Ishikawa (cell line): ENCODE results near the gene CD79A.

Experiments used
- CEBPB ChIP-seq: IDR thresholded peaks from 2 replicates; pipeline ENCODE4 v1.6.1; 2012
- CREB1 ChIP-seq: IDR thresholded peaks from 2 replicates; pipeline ENCODE4 v1.6.1; 2012; ENCODE audit warnings: low read depth
- EGR1 ChIP-seq: IDR thresholded peaks from 2 replicates; pipeline ENCODE4 v1.6.1; 2012
- EP300 ChIP-seq: IDR thresholded peaks from 2 replicates; pipeline ENCODE4 v1.6.1; 2012; ENCODE audit warnings: borderline replicate concordance
- FOXM1 ChIP-seq: IDR thresholded peaks from 2 replicates; pipeline ENCODE4 v1.6.1; 2012; ENCODE audit warnings: low read depth, borderline replicate concordance
- MAX ChIP-seq: IDR thresholded peaks from 2 replicates; pipeline ENCODE4 v1.6.1; 2012
- NFIC ChIP-seq: IDR thresholded peaks from 2 replicates; pipeline ENCODE4 v1.6.1; 2012
- RAD21 ChIP-seq: IDR thresholded peaks from 2 replicates; pipeline ENCODE4 v1.6.1; 2012; ENCODE audit warnings: low read depth
- REST ChIP-seq: IDR thresholded peaks from 2 replicates; pipeline ENCODE4 v1.6.1; 2012; ENCODE audit warnings: low read depth, mild to moderate bottlenecking
- TAF1 ChIP-seq: IDR thresholded peaks from 2 replicates; pipeline ENCODE4 v1.6.1; 2012; ENCODE audit warnings: low read depth, mild to moderate bottlenecking
- TCF12 ChIP-seq: IDR thresholded peaks from 2 replicates; pipeline ENCODE4 v1.6.1; 2012; ENCODE audit warnings: low read depth
- TEAD4 ChIP-seq: IDR thresholded peaks from 2 replicates; pipeline ENCODE4 v1.6.1; 2012
- USF1 ChIP-seq: IDR thresholded peaks from 2 replicates; pipeline ENCODE4 v1.6.1; 2012
- YY1 ChIP-seq: IDR thresholded peaks from 2 replicates; pipeline ENCODE4 v1.6.1; 2012; ENCODE audit warnings: low read depth
- ZBTB7A ChIP-seq: IDR thresholded peaks from 2 replicates; pipeline ENCODE4 v1.6.1; 2012; ENCODE audit warnings: low read depth

Gene CD79A

GRCh38 chr19:41882568-41883462 is 5.7 kb downstream of the CD79A start, which contains the start of gene ARHGEF1:
Gene ARHGEF1 (plus strand): TSS chr19:41883184. CDS start chr19:41888083, 4,899 bp downstream.
- TF ChIP-seq ZBTB7A (peak; percentile 45; the same call in 1 of the 2 replicates), FOXM1 (no peak), YY1 (no peak), TAF1 (0 out of 2 replicates have a peak, but pooled peaks have one; percentile 52)

GRCh38 chr19:41883463-41883820 is 6.4 kb downstream of the CD79A start:
- TF ChIP-seq FOXM1: no peak
- TF ChIP-seq TEAD4: no peak
- peak; percentile 76 for TF ChIP-seq MAX
- TF ChIP-seq ZBTB7A: no peak
- no peak for TF ChIP-seq TCF12

GRCh38 chr19:41883821-41884733 is 7.0 kb downstream of the CD79A start:
- TF ChIP-seq TCF12 (peak; percentile 55; the same call in 1 of the 2 replicates), TAF1 (no peak; the same call in 1 of the 2 replicates), EGR1 (no peak), YY1 (peak; percentile 78), FOXM1 (peak; percentile 33; the same call in 1 of the 2 replicates), ZBTB7A (no peak), MAX (peak; percentile 35), USF1 (0 out of 2 replicates have a peak, but pooled peaks have one; percentile 1)

- TF ChIP-seq MAX (no peak), EGR1 (no peak), NFIC (no peak), TAF1 (no peak), EP300 (no peak), FOXM1 (no peak), REST (no peak), CREB1 (no peak), TEAD4 (no peak)
Observed at GRCh38 chr19:41886761-41887710, 10.0 kb downstream of the CD79A start.

GRCh38 chr19:41887711-41888382 is 10.8 kb downstream of the CD79A start:
- no peak for TF ChIP-seq ZBTB7A
- no peak for TF ChIP-seq USF1
- TF ChIP-seq CEBPB: no peak
- no peak for TF ChIP-seq CREB1
- TF ChIP-seq REST: no peak
- no peak for TF ChIP-seq YY1
- no peak for TF ChIP-seq TAF1
- peak; percentile 18; the same call in 1 of the 2 replicates for TF ChIP-seq EP300
- TF ChIP-seq TEAD4: no peak
- peak; percentile 30; the same call in 1 of the 2 replicates for TF ChIP-seq NFIC
- TF ChIP-seq MAX: no peak
- no peak for TF ChIP-seq TCF12
- TF ChIP-seq RAD21: peak; percentile 42; the same call in 1 of the 2 replicates
- TF ChIP-seq FOXM1: no peak
- TF ChIP-seq EGR1: no peak
